WI38 (cell line): ENCODE results near the gene MPV17L2.

Experiments used
- H3K4me3 ChIP-seq: 2 replicates; pipeline ENCODE4 v1.5.1; 2011; ENCODE audit warnings: low read depth, mild to moderate bottlenecking, control low read depth, low read length
- CTCF ChIP-seq: IDR thresholded peaks from 2 replicates; pipeline ENCODE4 v1.5.1; 2012; ENCODE audit warnings: low read depth, mild to moderate bottlenecking, control low read depth, low read length

Gene MPV17L2

GRCh38 chr19:18193388-18194180 is 566 bp downstream of the MPV17L2 start:
- TF ChIP-seq CTCF = no peak
- H3K4me3 ChIP-seq = peak overlapping the region; percentile 79

GRCh38 chr19:18194181-18194530 is 1.1 kb downstream of the MPV17L2 start:
- no peak for TF ChIP-seq CTCF
- H3K4me3 ChIP-seq = peak overlapping the region; percentile 79

GRCh38 chr19:18194554-18195238 is 1.7 kb downstream of the MPV17L2 start:
- no peak for TF ChIP-seq CTCF
- H3K4me3 ChIP-seq = no peak overlapping the region

GRCh38 chr19:18196511-18196845 is 3.5 kb downstream of the MPV17L2 start:
- no peak for TF ChIP-seq CTCF

GRCh38 chr19:18197306-18197705 is 4.3 kb downstream of the MPV17L2 start:
- no peak for TF ChIP-seq CTCF
- no peak overlapping the region for H3K4me3 ChIP-seq

More at GRCh38 chr19:18196511-18196845, 3.5 kb downstream of the MPV17L2 start:
- H3K4me3 ChIP-seq = no peak overlapping the region

GRCh38 chr19:18197941-18198340 is 4.9 kb downstream of the MPV17L2 start:
- TF ChIP-seq CTCF = no peak
- H3K4me3 ChIP-seq = no peak overlapping the region

- no peak for TF ChIP-seq CTCF
Measured at GRCh38 chr19:18198374-18198773, 5.4 kb downstream of the MPV17L2 start.

More at GRCh38 chr19:18198374-18198773, 5.4 kb downstream of the MPV17L2 start:
- no peak overlapping the region for H3K4me3 ChIP-seq
